HG03135 (cell line): ENCODE results near the gene DGCR6.
"Not testable (repeated sequence)": the region's sequence is repeated elsewhere in the genome, so short reads cannot be mapped to it uniquely, and the experiment has no call there.

Experiments used
- ATAC-seq: cut with Tn5 transposase; IDR thresholded peaks from one replicate; pipeline ENCODE4 v1.9.1; 2021; ENCODE audit warnings: mild to moderate bottlenecking, moderate library complexity; ENCODE audit not compliant: unreplicated experiment

DGCR6 gene

DNA sequence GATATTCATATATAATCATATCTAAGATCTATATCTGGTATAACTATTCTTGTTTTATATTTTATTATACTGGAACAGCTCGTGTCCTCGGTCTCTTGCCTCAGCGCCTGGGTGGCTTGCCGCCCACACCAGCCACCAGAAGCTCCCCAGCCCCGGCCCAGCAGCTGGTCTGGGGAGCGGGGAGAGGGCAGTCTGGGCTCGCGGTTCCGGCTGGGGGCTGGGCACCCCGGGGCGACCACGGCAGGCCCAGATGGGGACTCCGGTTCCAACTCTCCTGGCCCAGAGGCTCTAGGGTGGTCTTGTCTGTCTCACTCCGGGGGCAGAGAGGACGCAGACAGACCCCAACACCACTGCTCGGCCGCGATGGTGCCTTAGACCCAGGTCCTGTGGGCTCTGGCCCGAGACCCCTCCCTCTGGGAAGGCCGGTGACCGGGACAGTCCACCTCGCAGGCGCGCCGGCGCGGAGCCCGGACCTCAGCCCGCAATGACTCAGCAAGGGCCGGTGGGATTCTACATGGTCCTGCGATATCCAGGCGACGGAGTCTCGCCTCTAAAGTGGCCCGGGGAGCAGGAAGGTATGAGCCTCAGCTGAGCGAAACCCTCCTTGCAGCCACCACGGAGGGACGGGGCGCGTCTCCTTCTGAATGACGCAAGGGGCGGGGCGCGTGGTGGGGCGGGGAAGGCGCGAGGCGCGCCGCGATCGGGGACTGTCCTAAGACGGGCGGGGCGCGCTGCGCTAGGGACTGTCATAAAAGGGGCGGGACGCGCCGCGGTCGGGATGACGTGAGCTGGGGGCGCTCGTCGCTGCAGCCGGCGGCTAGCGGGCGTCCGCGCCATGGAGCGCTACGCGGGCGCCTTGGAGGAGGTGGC, at the start of gene DGCR6:
DGCR6 (plus strand) TSS at position 781 of the 870 bp plus-strand sequence; CDS start at position 836, 55 bp downstream.
- peak; percentile 81 for ATAC-seq

- ATAC-seq = not testable (repeated sequence)
Measured at GRCh38 chr22:18859314-18859713, 46.8 kb upstream of the DGCR6 start.

- ATAC-seq = not testable (repeated sequence)
Measured at GRCh38 chr22:18881260-18881659, 24.9 kb upstream of the DGCR6 start.

- not testable (repeated sequence) for ATAC-seq
Measured at GRCh38 chr22:18884465-18884864, 21.7 kb upstream of the DGCR6 start.

DNA sequence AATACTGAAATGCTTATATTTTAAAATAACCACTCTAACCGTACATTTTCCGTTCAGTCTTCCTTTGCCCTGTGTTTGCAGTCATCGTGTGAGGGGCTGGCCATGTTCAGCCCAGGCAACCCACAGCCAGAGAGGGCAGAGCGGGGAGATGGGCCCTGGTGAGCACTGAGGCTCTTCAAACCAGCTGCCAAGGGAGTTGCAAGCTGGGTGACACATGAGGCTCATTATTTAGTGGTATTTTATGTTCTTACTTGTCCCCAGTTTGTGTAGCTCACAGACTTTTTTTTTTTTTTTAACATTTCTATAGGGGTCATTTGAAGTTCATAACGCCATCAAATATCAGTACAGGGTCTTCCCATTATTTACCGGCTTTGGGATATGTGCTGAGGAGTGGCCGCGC, 18.0 kb upstream of the DGCR6 start:
- no peak for ATAC-seq

- ATAC-seq = not testable (repeated sequence)
Measured at GRCh38 chr22:18890510-18891192, 15.5 kb upstream of the DGCR6 start.

GRCh38 chr22:18893775-18894174, 12.3 kb upstream of the DGCR6 start:
- ATAC-seq = not testable (repeated sequence)

DNA sequence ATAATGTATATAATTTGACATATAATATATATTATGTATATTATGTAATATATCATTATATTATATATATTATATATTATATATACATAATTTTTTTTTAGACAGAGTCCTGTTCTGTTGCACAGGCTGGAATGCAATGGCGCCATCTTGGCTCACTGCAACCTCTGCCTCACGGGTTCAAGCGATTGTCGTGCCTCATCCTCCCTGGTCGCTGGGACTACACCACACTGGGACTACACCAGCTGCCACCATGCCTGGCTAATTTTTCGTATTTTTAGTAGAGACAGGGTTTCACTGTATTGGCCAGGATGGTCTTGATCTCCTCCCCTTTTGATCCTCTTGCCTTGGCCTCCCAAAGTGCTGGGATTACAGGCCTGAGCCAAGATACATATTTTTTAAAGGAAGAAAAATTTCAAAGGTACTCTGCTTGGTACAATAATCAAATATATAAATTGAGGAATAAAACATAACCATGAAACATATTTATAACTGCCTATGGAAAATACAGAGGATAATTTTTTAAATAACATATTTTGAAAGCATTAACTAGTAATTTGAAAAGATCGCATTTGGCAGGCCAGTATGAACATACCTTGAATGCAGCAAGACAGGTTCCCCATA, 10.0 kb upstream of the DGCR6 start:
- not testable (repeated sequence) for ATAC-seq

GRCh38 chr22:18906410-18906745, 258 bp downstream of the DGCR6 start:
- ATAC-seq = not testable (repeated sequence)

DNA sequence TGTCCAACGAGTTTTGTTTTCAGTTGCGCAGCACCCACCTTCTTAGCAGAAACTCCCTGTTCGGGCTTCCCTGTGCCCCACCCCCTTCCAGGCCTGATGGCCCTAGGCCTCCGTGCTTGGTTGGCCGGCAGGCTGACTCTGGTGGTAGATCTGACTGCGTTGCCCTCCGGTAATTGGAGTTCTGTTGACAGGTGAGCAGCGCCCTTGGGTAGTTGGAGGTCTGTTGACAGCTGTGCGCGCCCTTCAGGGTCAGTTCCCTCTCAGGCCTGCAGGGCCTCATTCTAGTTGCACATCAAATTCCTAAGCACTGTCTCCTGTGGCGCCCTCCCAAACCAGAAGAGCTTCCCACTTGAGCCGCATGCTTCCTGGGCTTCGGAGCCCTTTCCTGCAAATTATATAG, 776 bp downstream of the DGCR6 start:
- no peak for ATAC-seq

- ATAC-seq = no peak
Measured at GRCh38 chr22:18909556-18909955, 3.4 kb downstream of the DGCR6 start.

GRCh38 chr22:18911535-18911934, 5.4 kb downstream of the DGCR6 start:
- ATAC-seq = not testable (repeated sequence)

DNA sequence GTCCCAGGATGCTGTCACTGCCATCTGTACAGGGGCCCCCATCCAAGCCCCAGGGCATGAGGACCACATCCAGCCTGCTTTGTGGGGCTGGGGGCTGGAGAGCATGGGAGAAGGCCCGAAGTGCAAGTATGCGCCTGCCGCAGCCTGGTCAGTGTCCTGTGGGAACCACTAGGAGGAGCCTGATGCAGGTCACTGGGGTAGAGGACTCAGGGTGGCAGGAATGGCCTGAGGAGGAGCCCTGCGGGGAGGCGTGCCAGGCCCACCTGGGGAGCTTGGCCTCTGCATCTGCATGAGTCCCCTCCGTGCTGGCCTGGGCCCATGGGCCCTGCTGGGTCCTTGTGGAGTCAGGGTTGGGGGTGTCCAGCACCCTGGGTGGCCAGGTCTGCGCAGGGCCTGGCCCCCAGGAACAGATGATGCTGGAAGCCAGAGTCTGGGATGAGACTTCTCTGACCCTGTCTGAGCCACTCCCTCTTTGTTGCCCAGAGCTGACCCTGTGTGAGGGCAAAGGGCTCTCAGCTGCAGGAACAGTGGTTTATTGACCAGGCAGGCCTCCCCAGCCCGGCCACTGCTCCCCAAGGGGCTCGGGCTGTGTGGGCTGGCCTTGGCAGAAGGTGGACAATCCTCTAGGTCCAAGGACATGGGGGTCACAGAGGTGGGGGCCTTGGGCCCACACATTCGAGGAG, 6.3 kb downstream of the DGCR6 start:
- ATAC-seq = not testable (repeated sequence)

DNA sequence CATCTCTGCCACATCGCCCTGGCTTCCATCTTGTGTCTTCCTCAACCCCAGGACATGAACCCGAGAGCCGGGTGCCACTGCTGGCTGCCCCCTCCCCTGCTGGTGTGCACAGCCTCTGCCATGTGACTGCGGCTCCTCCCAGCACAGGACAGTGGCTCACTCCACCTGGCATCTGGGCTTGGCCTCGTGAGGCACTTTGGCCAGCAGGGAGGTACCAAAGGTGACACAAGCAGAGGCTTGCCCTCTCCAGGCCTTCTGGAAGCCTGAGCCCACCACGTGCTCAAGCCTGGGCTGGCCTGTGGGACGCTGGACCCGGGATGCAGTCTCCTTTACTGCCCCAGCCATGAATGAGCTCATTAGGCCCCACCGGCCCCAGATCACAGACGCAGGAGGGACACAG, 8.4 kb downstream of the DGCR6 start:
- not testable (repeated sequence) for ATAC-seq

DNA sequence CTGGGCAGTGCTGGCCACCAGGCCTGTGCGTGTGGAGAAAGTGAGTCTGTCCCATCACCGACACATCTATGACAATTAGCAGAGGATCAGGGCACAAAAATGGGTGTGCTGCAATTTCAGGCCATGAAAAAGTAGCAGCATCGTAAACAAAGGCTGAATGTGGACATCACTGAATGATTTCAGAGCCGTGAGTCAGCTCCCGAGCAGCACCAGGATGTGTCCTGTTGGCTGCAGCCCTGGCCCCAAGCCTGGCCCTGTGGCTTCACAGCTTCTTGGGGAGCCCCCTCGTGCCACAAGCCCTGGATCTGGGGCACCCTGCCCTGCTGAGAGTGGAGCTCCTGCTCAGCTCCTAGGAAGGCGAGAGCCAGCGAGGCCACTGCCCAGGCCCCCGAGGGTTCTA, 9.4 kb downstream of the DGCR6 start:
- ATAC-seq = not testable (repeated sequence)

DNA sequence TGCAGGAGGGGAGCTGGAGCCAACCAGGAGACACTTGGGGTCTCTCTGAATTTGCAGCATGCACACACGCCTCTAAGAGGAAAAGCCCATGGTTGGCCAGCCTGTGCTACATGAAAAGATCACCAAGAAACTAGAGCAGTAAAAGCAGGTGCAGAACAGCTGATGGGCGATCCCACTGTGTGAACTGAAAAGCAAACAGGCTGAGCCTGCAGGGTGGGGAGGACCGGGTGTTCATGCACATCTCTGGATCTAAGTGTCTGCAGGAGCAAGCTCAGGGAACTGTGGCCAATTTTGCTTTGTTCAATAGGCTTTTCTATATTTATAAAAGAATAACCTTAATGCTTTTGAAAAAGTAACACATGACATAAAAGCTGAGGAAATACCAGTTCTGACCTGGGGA, 11.7 kb downstream of the DGCR6 start:
- not testable (repeated sequence) for ATAC-seq

DNA sequence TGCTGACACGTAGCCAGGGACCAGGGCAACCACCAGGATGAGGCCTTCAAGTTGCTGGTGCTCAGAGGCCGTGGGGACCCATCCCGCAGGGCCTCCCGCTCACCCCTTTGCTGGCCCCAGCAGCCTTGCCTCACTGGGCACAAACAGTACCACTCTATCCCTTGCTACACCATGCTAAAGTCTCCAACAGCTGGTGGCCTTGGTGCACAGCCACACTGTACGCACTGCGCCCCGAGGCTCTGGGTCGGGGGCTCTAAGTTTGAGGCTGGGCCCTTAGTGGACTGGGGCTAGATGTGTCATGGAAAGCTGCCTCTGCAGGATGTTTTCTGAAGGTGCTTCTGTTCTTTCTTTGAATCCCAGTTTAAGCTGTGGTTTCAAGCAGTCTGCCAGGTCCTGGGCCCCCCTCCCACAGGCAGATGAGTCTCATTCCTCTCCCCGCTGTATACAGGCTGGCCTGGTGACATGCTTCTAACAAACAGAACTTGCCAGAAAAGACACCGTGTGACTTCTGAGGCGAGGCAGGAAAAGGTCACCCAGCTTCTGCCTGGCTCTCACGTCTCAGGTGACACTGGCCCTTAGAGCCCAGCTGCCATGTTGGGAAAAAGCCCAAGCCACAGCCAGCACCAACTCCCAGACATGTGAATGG, 14.3 kb downstream of the DGCR6 start:
- not testable (repeated sequence) for ATAC-seq

DNA sequence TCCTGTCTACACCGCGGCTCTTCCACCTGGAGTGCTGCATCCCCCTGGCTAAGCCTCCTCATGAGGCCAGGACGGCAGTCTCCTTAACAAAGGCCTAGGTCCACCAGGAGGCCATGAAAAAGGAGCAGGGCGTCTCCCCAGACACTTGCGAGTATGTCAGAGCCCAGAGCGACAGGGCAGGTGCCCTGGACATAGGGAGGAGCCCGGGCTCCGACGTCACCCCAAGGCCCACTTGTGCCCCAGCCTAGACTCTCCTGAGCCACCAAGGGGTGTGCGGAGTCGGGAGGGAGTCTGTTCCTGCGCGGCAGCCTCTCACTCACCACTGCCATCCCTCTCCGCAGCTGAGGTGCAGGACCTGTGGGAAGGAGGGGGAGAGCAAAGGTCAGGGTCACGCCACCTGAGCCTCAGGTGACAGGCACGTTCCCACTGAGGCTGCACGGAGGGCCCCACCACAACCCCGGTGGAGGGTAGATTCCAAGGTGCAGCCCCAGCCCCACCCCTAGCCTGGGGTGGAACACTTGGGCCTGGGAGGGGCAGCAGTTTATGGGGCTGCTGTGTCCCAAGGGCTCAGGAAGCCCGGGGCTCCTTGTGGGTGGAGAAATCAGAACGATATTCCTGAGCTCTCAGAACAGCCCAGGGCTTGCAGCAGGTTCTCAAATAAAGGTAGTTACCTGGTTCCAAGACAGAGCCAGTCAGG, 19.4 kb downstream of the DGCR6 start:
- ATAC-seq = no peak

DNA sequence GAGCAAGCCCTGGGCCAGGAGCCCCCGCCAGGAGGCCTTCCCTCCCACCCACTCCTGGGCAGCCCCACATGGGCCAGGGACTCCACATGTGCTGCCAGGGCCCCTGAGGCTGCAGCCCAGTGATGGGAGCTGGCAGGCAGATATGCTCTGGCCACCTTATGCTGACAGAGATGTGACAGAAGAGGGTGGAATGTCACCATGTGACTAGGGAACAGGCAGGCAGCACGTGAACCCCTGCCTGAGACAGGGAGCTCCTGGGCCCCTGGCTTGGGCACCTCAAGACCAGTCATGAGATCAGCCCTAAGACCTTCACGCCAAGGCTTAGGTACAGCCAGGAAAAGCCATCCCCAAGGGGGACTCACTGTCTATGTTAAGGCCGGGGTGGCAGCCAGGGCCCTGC, 20.9 kb downstream of the DGCR6 start:
- no peak for ATAC-seq

- no peak for ATAC-seq
Measured at GRCh38 chr22:18927573-18927972, 21.5 kb downstream of the DGCR6 start.
